Measurements from ENCODE around the gene ANXA2R.

DNA sequence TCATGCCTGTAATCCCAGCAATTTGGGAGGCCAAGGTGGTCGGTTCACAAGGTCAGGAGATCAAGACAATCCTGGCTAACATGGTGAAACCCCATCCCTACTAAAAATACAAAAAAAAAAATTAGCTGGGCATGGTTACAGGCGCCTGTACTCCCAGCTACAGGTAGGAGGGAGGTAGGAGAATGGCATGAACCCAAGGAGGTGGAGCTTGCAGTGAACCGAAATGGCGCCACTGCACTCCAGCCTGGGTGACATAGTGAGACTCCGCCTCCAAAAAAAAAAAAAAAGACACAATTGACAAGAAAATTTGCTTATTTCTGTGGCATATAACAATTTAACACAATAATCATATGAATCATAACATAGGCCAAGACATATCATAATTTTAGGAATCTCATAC is 45.3 kb upstream of the ANXA2R start:
- no peak for TF ChIP-seq SREBF2 (CRISPR knock-in tag; IDR thresholded peaks at IDR 0.05)
- TF ChIP-seq TRIM28 (IDR thresholded peaks at IDR 0.05), result no peak
- TF ChIP-seq PHF20 (IDR thresholded peaks at IDR 0.05; ENCODE audit: partially characterized antibody), result no peak
- no peak for TF ChIP-seq NR2F6 (CRISPR knock-in tag; IDR thresholded peaks at IDR 0.05)
- TF ChIP-seq, protein P1, sequence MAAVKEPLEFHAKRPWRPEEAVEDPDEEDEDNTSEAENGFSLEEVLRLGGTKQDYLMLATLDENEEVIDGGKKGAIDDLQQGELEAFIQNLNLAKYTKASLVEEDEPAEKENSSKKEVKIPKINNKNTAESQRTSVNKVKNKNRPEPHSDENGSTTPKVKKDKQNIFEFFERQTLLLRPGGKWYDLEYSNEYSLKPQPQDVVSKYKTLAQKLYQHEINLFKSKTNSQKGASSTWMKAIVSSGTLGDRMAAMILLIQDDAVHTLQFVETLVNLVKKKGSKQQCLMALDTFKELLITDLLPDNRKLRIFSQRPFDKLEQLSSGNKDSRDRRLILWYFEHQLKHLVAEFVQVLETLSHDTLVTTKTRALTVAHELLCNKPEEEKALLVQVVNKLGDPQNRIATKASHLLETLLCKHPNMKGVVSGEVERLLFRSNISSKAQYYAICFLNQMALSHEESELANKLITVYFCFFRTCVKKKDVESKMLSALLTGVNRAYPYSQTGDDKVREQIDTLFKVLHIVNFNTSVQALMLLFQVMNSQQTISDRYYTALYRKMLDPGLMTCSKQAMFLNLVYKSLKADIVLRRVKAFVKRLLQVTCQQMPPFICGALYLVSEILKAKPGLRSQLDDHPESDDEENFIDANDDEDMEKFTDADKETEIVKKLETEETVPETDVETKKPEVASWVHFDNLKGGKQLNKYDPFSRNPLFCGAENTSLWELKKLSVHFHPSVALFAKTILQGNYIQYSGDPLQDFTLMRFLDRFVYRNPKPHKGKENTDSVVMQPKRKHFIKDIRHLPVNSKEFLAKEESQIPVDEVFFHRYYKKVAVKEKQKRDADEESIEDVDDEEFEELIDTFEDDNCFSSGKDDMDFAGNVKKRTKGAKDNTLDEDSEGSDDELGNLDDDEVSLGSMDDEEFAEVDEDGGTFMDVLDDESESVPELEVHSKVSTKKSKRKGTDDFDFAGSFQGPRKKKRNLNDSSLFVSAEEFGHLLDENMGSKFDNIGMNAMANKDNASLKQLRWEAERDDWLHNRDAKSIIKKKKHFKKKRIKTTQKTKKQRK (IDR thresholded peaks at IDR 0.05; ENCODE audit: borderline replicate concordance, low read depth, low read length), result no peak
- no peak for TF ChIP-seq DIDO1 (tag; IDR thresholded peaks at IDR 0.05; ENCODE audit: low read depth)
- TF ChIP-seq, protein P2, sequence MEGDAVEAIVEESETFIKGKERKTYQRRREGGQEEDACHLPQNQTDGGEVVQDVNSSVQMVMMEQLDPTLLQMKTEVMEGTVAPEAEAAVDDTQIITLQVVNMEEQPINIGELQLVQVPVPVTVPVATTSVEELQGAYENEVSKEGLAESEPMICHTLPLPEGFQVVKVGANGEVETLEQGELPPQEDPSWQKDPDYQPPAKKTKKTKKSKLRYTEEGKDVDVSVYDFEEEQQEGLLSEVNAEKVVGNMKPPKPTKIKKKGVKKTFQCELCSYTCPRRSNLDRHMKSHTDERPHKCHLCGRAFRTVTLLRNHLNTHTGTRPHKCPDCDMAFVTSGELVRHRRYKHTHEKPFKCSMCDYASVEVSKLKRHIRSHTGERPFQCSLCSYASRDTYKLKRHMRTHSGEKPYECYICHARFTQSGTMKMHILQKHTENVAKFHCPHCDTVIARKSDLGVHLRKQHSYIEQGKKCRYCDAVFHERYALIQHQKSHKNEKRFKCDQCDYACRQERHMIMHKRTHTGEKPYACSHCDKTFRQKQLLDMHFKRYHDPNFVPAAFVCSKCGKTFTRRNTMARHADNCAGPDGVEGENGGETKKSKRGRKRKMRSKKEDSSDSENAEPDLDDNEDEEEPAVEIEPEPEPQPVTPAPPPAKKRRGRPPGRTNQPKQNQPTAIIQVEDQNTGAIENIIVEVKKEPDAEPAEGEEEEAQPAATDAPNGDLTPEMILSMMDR (IDR thresholded peaks at IDR 0.05 in 2 of 3, conservative IDR thresholded peaks at IDR 0.05 in 1 of 3; ENCODE audit: insufficient read depth in 2 of 3, low read depth in 1 of 3, low read length in 3 of 3), result no peak
- TF ChIP-seq SRF (CRISPR knock-in tag; IDR thresholded peaks at IDR 0.05), result no peak
- TF ChIP-seq, protein P3, sequence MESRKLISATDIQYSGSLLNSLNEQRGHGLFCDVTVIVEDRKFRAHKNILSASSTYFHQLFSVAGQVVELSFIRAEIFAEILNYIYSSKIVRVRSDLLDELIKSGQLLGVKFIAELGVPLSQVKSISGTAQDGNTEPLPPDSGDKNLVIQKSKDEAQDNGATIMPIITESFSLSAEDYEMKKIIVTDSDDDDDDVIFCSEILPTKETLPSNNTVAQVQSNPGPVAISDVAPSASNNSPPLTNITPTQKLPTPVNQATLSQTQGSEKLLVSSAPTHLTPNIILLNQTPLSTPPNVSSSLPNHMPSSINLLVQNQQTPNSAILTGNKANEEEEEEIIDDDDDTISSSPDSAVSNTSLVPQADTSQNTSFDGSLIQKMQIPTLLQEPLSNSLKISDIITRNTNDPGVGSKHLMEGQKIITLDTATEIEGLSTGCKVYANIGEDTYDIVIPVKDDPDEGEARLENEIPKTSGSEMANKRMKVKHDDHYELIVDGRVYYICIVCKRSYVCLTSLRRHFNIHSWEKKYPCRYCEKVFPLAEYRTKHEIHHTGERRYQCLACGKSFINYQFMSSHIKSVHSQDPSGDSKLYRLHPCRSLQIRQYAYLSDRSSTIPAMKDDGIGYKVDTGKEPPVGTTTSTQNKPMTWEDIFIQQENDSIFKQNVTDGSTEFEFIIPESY (CRISPR knock-in tag; IDR thresholded peaks at IDR 0.05), result peak; percentile 86
- TF ChIP-seq EZH2 (IDR thresholded peaks at IDR 0.05; ENCODE audit: borderline replicate concordance, low read depth, low read length), result no peak
- no peak for TF ChIP-seq ZNF707 (CRISPR knock-in tag; conservative IDR thresholded peaks at IDR 0.05)

All from K562 (cell line).